ENCODE data around the gene CAPN3.

DNA sequence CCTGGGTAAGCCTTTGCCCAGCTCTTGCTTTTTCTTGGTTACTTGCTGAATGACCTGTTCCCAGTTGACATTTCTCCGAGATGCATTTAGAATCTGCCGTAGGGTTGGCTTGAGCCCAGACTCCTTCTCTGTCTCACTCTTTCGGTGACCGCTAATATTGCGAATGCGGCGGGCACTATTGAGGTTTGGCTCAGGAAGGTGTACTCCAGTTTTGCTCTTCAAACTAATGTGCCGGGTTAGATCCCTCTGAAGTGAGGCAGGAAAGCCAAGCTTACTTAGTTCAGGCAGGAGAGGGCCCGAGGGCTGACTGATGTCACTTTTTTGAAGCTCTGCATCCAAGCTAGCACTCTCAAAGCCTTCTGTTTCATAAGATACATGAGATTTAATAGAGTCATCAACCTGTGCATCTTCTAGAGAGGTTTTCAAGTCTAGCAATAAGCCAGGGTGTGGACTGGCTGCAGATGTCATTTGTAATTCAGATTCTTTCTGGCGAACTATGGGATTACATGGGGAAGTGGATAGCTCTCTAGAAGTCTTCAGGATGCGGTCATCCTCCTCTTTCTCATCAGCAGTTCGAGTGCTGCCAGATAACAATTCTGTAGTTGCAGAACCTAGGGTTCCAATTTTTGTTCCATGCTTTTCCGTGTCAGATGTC lies 90.6 kb downstream of the CAPN3 start:
- TF ChIP-seq, protein P1, sequence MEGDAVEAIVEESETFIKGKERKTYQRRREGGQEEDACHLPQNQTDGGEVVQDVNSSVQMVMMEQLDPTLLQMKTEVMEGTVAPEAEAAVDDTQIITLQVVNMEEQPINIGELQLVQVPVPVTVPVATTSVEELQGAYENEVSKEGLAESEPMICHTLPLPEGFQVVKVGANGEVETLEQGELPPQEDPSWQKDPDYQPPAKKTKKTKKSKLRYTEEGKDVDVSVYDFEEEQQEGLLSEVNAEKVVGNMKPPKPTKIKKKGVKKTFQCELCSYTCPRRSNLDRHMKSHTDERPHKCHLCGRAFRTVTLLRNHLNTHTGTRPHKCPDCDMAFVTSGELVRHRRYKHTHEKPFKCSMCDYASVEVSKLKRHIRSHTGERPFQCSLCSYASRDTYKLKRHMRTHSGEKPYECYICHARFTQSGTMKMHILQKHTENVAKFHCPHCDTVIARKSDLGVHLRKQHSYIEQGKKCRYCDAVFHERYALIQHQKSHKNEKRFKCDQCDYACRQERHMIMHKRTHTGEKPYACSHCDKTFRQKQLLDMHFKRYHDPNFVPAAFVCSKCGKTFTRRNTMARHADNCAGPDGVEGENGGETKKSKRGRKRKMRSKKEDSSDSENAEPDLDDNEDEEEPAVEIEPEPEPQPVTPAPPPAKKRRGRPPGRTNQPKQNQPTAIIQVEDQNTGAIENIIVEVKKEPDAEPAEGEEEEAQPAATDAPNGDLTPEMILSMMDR (IDR thresholded peaks at IDR 0.05): no peak
- TF ChIP-seq POLR2A (IDR thresholded peaks at IDR 0.05): no peak
